ENCODE data around the gene PIM1. TPM values are rescaled to one million over a fixed set of nuclear protein-coding genes. Genes with fewer than 3 reads are reported as not detected.

PIM1 gene
- total RNA-seq, 4 donors from 2014 or later = 16.1 to 35.9 (median 22.6) TPM

DNA sequence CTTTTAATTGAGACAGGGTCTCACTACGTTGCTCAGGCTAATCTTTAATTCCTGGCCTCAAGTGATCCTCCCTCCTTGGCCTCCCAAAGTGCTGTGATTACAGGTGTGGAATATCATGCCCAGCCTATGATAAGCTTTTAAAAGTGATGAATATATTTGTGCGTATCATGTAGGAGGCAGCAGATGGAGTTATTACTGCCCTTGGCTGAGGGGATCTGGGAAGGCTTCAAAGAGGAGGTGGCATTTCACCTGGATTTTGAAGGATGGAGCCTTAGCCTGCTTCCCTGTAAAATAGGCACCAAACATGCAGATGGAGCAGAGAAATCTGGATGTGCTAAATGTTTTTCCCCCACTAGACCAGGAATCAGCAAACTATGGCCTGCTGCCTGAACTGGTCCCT is 10.1 kb downstream of the PIM1 start:
- TF ChIP-seq, protein P1, sequence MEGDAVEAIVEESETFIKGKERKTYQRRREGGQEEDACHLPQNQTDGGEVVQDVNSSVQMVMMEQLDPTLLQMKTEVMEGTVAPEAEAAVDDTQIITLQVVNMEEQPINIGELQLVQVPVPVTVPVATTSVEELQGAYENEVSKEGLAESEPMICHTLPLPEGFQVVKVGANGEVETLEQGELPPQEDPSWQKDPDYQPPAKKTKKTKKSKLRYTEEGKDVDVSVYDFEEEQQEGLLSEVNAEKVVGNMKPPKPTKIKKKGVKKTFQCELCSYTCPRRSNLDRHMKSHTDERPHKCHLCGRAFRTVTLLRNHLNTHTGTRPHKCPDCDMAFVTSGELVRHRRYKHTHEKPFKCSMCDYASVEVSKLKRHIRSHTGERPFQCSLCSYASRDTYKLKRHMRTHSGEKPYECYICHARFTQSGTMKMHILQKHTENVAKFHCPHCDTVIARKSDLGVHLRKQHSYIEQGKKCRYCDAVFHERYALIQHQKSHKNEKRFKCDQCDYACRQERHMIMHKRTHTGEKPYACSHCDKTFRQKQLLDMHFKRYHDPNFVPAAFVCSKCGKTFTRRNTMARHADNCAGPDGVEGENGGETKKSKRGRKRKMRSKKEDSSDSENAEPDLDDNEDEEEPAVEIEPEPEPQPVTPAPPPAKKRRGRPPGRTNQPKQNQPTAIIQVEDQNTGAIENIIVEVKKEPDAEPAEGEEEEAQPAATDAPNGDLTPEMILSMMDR (IDR thresholded peaks at IDR 0.05; ENCODE audit: low read depth) = no peak

DNA sequence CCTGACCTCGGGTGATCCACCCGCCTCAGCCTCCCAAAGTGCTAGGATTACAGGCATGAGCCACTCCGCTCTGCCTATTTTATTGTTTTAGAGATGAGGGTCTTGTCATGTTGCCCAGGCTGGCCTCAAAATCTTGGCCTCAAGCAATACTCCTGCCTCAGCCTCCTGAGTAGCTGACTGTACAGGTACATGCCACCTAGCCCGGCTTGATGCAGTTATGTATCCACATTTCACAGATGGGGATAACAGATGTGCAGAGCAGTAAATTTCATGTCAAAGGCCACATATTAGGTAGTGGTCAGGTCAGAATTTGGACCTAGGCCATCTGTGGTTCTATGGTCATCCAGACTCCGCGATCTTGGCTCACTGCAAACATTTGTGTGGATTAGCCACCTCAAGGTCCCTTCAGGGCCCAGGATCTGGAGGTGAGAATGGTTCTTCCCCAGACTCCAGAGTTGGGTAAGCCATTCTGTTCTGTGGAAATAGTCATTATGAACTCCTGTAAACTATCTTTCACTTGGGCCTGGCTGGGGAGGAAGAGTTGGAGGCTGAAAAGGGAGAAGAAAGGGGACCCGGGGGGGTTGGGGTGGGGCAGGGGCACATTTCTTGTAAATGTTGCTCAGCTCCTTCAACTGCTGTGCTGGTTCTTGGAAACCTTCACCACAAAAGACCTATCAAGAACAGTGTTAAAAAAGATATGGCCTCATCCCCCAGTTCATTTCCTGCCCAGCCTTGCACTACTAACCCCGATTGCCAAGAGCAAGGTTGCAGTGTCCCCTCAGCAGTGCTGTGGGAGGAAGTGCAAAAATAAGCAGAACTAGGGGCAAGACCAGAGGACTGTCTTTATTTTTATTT is 13.0 kb downstream of the PIM1 start:
- TF ChIP-seq, protein P1 (IDR thresholded peaks at IDR 0.05; ENCODE audit: low read depth) = no peak

DNA sequence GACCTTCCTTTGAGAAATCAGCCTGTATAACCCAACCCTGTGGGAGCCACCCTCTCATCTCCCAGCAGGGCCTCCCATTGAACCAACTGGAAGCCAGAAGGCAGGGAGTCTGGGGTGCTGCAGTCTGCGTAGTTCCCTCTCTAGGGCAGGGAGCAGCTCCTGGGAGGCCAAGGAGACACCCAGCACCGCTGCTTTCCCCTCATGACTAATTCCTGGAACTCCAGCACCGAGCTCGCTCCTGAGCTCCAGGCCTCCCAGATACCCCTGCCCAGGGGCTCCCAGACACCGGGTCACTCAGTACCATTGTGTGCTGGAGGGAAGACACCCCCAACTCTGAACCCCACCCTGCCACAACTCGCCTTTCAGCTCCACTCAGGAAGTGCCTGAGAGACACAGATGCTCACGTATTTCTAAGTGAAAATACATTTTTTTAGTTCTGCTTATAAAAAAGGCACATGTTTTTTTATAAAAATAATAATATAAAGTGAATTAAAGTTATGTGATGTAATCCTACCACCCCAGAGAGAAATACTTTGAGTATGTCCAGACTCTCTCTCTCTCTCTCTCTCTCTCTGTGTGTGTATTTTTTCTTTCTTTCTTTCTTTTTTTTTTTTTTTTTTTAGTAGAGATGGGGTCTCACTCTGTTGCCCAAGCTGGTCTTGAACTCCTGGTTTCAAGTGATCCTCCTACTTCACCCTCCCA is 17.5 kb downstream of the PIM1 start:
- TF ChIP-seq, protein P1 (IDR thresholded peaks at IDR 0.05; ENCODE audit: low read depth) = no peak

DNA sequence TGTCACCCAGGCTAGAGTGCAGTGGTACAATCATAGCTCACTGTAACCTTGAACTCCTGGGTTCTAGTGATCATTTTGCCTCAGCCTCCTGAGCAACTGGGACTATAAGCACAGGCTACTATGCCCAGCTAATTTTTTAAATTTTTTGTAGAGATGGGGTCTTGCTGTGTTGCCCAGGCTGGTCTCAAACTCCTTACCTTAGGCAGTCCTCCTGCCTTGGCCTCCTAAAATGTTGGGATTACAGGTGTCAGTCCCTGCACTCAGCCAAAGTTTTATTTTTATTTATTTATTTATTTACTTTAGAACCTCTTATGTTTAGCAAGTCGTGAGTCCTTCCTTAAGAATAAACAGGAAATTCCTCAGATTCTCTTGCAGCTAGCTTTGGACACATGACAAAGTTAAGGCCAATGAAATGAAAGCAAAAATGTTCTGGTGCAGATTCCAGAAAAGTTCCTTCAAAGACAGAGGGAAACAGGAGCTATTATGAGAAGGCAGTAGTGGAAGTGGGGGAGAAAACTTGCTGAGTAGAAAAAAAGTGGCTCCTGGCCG is 19.1 kb downstream of the PIM1 start:
- TF ChIP-seq, protein P1 (IDR thresholded peaks at IDR 0.05; ENCODE audit: low read depth) = no peak

DNA sequence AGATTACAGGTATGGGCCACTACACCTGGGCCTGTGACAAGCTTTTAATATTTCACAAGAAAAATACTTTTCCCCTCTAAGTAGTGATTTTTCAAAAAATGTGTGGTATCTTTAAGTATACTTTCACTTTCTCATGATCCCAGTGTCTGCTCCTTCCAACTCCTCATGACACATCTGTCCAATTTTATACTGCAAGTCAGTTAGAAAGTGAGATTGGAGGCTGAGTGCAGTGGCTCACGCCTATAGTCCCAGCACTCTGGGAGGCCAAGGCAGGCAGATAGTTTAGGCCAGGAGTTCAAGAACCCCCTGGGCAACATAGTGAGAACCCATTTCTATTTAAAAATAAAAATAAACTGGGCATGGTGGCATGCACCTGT is 20.2 kb downstream of the PIM1 start:
- TF ChIP-seq, protein P1 (IDR thresholded peaks at IDR 0.05; ENCODE audit: low read depth) = no peak

DNA sequence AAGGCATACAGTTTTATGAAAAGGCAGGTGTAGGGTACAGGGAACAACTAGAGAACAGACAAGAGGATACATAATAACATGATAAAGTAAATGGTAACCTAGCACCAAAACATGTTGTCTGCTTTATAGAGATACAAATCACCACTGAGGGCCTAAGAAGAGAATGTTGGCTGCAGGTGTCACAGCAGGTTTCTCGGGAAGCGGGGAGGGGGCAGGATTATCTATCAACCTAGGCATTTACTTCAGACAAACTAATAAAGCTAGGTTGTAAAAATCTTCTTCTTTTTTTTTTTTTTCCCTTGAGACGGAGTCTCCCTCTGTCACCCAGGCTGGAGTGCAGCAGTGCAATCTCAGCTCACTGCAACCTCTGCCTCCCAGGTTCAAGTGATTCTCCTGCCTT is 22.7 kb downstream of the PIM1 start:
- TF ChIP-seq, protein P1 (IDR thresholded peaks at IDR 0.05; ENCODE audit: low read depth) = no peak

DNA sequence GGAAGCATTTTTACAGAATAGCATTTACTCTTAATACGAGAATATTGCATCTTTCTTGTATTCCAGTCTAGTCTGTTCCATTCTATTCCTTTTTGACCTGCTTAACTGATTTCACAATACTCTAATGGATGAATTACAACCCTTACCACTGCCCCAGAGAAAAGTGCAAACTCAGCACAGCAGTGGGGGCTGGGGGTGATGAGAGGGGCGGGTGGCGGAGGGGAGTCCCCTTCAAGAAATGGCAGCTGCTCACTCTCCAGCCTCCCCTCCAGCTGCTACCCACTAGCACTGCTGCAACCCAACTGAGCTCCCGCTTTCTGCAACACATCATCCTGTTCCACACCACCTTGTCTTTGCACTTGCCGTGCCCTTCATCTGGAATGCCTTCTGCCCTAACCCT is 30.1 kb downstream of the PIM1 start:
- TF ChIP-seq, protein P1 (IDR thresholded peaks at IDR 0.05; ENCODE audit: low read depth) = no peak

All from subcutaneous adipose tissue (tissue), 4 donors.